Mucosa of rectum (tissue), 2 donors: ENCODE measurements around the gene PSKH1.

Experiments used
- H3K27ac ChIP-seq, 2 donors: one replicate each; pipeline ENCODE4 v1.7.0; 2013; ENCODE audit warnings: inconsistent platforms in 2 of 2, low read depth in 2 of 2, low read length in 2 of 2
- H3K27me3 ChIP-seq, 2 donors: one replicate each; pipeline ENCODE4 v1.7.0; 2013; ENCODE audit warnings: low read length in 2 of 2; ENCODE audit not compliant: control insufficient read depth in 2 of 2, insufficient read depth in 2 of 2
- H3K36me3 ChIP-seq, 2 donors: one replicate each; pipeline ENCODE4 v1.7.0; 2013; ENCODE audit warnings: low read length in 2 of 2; ENCODE audit not compliant: control insufficient read depth in 2 of 2, insufficient read depth in 2 of 2
- H3K4me1 ChIP-seq, 2 donors: one replicate each; pipeline ENCODE4 v1.7.0; 2013; ENCODE audit warnings: low read length in 2 of 2, mild to moderate bottlenecking in 1 of 2; ENCODE audit not compliant: control insufficient read depth in 2 of 2, insufficient read depth in 2 of 2
- H3K4me3 ChIP-seq, 2 donors: one replicate each; pipeline ENCODE4 v1.7.0; 2013; ENCODE audit warnings: low read length in 2 of 2
- H3K9ac ChIP-seq, 2 donors: one replicate each; pipeline ENCODE4 v1.7.0; 2013; ENCODE audit warnings: low read length in 2 of 2, low read depth in 1 of 2, mild to moderate bottlenecking in 1 of 2
- H3K9me3 ChIP-seq, 2 donors: one replicate each; pipeline ENCODE4 v1.7.0; 2013; ENCODE audit warnings: low read length in 2 of 2; ENCODE audit not compliant: control insufficient read depth in 2 of 2
- donor health status: healthy.
- donor health status: Normal muscosa, but diverticular disease.

Gene PSKH1

GRCh38 chr16:67977469-67978227 lies 84.6 kb downstream of the PSKH1 start:
- no peak overlapping the region for H3K27ac ChIP-seq
- no peak overlapping the region for H3K9ac ChIP-seq
- no peaks in the 10 kb centered on the region for H3K4me1 ChIP-seq
- no peaks in the 10 kb centered on the region for H3K9me3 ChIP-seq
- H3K36me3 ChIP-seq, result no peaks in the 10 kb centered on the region
- no peak overlapping the region for H3K4me3 ChIP-seq
- H3K27me3 ChIP-seq, result no peaks in the 10 kb centered on the region
